ENCODE data around the gene KRT86. TPM values are rescaled to one million over a fixed set of nuclear protein-coding genes. Genes with fewer than 3 reads are reported as not detected.

Gene KRT86
- polyA plus RNA-seq, 1 of the 3 experiments (the other 2 are of a cell fraction): 0.56 TPM

DNA sequence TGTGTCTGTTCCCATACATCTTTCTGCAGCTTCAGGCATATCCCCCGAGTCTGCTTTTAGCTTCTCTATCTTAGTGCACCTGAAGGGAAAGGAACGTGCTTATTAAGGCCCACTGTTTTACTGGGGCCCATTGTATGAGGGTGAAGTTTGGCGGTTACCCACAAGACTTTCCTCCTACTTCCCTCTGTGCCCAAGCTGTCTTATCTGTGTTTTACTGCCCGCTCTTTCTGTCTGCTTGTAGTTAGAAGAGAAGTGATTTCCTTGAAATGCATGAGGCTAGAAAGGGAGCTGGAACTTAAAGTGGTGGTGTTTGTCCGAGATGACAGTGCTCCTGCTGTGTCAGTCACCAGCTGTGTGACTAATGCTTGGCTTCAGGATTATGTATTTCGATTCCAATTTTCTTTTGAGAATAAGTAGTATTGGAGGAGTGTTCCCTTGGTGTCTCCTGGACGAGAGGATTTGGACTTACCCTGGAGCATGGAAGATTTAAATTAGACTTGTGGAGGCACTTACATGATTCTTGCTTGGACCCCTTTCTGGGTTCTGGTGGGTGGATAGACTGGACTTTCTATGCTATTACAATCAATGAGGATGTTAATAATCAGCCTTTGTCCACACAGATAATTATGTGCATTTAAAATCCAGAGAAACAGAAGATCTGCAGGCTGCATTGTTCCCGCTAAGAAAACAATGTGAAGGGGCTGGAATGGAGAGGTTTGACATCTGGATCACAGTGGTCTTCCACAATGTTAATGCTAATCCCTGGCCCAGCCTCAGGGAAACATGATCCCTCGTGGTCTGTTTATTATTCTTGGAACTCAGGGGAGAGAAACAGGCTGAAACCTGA is 13.9 kb upstream of the KRT86 start:
- H3K9ac ChIP-seq: no peak overlapping the region
- TF ChIP-seq TCF12 (IDR thresholded peaks at IDR 0.05) (0 out of 2 replicates have a peak, but pooled peaks have one; percentile 12), FOXJ3 (CRISPR knock-in tag; IDR thresholded peaks at IDR 0.05) (no peak), SIN3A (IDR thresholded peaks at IDR 0.05; ENCODE audit: borderline replicate concordance, low read depth, low read length) (no peak), YY1 (IDR thresholded peaks at IDR 0.05; ENCODE audit: low read depth) (no peak), CHD2 (IDR thresholded peaks at IDR 0.05; ENCODE audit: low read length, partially characterized antibody) (no peak)
- TF ChIP-seq, protein P1, sequence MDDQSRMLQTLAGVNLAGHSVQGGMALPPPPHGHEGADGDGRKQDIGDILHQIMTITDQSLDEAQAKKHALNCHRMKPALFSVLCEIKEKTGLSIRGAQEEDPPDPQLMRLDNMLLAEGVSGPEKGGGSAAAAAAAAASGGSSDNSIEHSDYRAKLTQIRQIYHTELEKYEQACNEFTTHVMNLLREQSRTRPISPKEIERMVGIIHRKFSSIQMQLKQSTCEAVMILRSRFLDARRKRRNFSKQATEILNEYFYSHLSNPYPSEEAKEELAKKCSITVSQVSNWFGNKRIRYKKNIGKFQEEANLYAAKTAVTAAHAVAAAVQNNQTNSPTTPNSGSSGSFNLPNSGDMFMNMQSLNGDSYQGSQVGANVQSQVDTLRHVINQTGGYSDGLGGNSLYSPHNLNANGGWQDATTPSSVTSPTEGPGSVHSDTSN (IDR thresholded peaks at IDR 0.05): 0 out of 2 replicates have a peak, but pooled peaks have one; percentile 12
- H4K20me1 ChIP-seq (ENCODE audit: insufficient read depth): no peaks in the 10 kb centered on the region
- H3K4me2 ChIP-seq: peak overlapping the region; percentile 24; the same call in 1 of the 2 replicates
- peaks cover 3 to 16% of the 10 kb centered on the region in 2 experiments; a peak in 3 of 4 replicates for H3K4me1 ChIP-seq (ENCODE audit: control insufficient read depth in 1 of 2, insufficient read depth in 2 of 2, low read depth in 1 of 2, low read length in 1 of 2)
- ChIA-PET POLR2A (no interaction called here), CTCF (interaction anchor here (0.8 to 6.8 kb wide), 4 partner anchors 13 to 66 kb away, joined by 3 to 42 read pairs (median 11); no protein-coding TSS in a partner anchor)
- peaks cover 7% of the 10 kb centered on the region for H3F3A ChIP-seq (replicated peaks; ENCODE audit: insufficient read depth)
- no peaks in the 10 kb centered on the region for H3K36me3 ChIP-seq (replicated peaks in 1 of 2; ENCODE audit: control insufficient read depth in 1 of 2, insufficient read depth in 2 of 2, low read length in 1 of 2)
- no peaks in the 10 kb centered on the region for H3K27me3 ChIP-seq (ENCODE audit: insufficient read depth)
- H3K9me2 ChIP-seq: no peaks in the 10 kb centered on the region
- H3K27ac ChIP-seq (ENCODE audit: low read depth in 2 of 2, low read length in 1 of 2): peak overlapping the region in 1 of 2 experiments; percentile 21; a peak in 1 of 4 replicates
- DNase-seq: no peak
- WGBS (ENCODE audit: low lambda C conversion rate): 76% methylated on average over 9 of the region's 9 CpGs
- no peak overlapping the region for H2AFZ ChIP-seq (ENCODE audit: low read depth)
- no peak overlapping the region for H3K4me3 ChIP-seq (ENCODE audit: low read depth in 2 of 2, low read length in 1 of 2)
- no peaks in the 10 kb centered on the region for H3K79me2 ChIP-seq (ENCODE audit: insufficient read depth)
- no peaks in the 10 kb centered on the region for H3K9me3 ChIP-seq

DNA sequence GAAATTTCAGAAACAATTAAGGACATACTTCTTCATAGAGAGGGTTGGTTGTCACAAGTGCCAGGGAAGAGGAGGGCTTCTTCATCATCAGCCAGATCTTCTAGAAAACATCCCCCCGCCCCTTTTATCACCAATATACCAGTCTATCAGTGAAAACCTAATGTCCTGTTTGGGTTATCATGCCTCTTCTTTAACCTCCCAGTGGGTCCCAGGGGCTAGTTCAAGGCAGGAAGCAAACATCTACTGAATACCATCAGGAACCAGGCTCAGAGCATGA is 13.3 kb upstream of the KRT86 start:
- H3K4me2 ChIP-seq: peak overlapping the region; percentile 24; the same call in 1 of the 2 replicates
- no peaks in the 10 kb centered on the region for H3K27me3 ChIP-seq (ENCODE audit: insufficient read depth)
- H3K4me1 ChIP-seq (ENCODE audit: control insufficient read depth in 1 of 2, insufficient read depth in 2 of 2, low read depth in 1 of 2, low read length in 1 of 2): peaks cover 3 to 16% of the 10 kb centered on the region in 2 experiments; a peak in 3 of 4 replicates
- TF ChIP-seq JUND (IDR thresholded peaks at IDR 0.05) (no peak), TEAD4 (IDR thresholded peaks at IDR 0.05; ENCODE audit: borderline replicate concordance, insufficient read depth) (no peak), TCF12 (IDR thresholded peaks at IDR 0.05) (no peak)
- WGBS (ENCODE audit: low lambda C conversion rate): 82% methylated on average over 1 of the region's 1 CpG
- ChIA-PET POLR2A (no interaction called here), CTCF (interaction anchor here (6.8 kb wide), 1 partner anchor 65 kb away, joined by 42 read pairs; no protein-coding TSS in a partner anchor)
- H3K4me3 ChIP-seq (ENCODE audit: low read depth in 2 of 2, low read length in 1 of 2): no peak overlapping the region
- no peaks in the 10 kb centered on the region for H3K79me2 ChIP-seq (ENCODE audit: insufficient read depth)
- no peaks in the 10 kb centered on the region for H3K36me3 ChIP-seq (replicated peaks in 1 of 2; ENCODE audit: control insufficient read depth in 1 of 2, insufficient read depth in 2 of 2, low read length in 1 of 2)
- no peaks in the 10 kb centered on the region for H4K20me1 ChIP-seq (ENCODE audit: insufficient read depth)
- no peak overlapping the region for H2AFZ ChIP-seq (ENCODE audit: low read depth)
- no peak for DNase-seq
- H3K9me3 ChIP-seq: no peaks in the 10 kb centered on the region
- no peaks in the 10 kb centered on the region for H3K9me2 ChIP-seq
- no peak overlapping the region; a peak in 1 of 4 replicates for H3K27ac ChIP-seq (ENCODE audit: low read depth in 2 of 2, low read length in 1 of 2)
- no peak overlapping the region for H3K9ac ChIP-seq
- peaks cover 7% of the 10 kb centered on the region for H3F3A ChIP-seq (replicated peaks; ENCODE audit: insufficient read depth)

DNA sequence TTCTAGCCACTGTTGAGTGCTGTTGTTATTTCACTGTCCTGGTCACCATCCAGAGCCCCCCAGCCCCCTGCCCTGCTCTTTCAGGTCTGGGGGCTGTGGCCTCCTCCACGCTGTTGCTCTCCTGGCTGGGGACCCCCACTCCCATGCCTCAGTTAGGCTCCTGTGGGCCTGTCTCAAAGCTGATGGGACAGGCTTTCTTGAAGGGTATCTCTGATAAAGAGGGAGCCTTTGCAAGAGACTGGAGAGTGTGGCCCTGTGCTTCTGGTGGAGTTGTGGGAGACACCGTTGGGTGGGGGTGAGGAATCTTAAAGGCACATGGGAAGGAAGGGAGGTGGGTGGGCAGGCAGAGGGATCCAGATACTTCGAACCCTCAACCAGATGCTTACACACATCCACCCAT is 12.2 kb upstream of the KRT86 start:
- no peak overlapping the region for H3K27ac ChIP-seq (ENCODE audit: low read depth in 2 of 2, low read length in 1 of 2)
- H2AFZ ChIP-seq (ENCODE audit: low read depth): no peak overlapping the region
- H3F3A ChIP-seq (replicated peaks; ENCODE audit: insufficient read depth): peaks cover 7% of the 10 kb centered on the region
- H3K27me3 ChIP-seq (ENCODE audit: insufficient read depth): no peaks in the 10 kb centered on the region
- H3K9me2 ChIP-seq: no peaks in the 10 kb centered on the region
- H3K4me3 ChIP-seq (ENCODE audit: low read depth in 2 of 2, low read length in 1 of 2): no peak overlapping the region
- no peaks in the 10 kb centered on the region for H3K9me3 ChIP-seq
- H4K20me1 ChIP-seq (ENCODE audit: insufficient read depth): no peaks in the 10 kb centered on the region
- ChIA-PET POLR2A (no interaction called here), CTCF (interaction anchor here (8.9 kb wide), 1 partner anchor 16 kb away, joined by 80 read pairs; the partner anchor contains the start of gene KRT86)
- TF ChIP-seq, protein P2, sequence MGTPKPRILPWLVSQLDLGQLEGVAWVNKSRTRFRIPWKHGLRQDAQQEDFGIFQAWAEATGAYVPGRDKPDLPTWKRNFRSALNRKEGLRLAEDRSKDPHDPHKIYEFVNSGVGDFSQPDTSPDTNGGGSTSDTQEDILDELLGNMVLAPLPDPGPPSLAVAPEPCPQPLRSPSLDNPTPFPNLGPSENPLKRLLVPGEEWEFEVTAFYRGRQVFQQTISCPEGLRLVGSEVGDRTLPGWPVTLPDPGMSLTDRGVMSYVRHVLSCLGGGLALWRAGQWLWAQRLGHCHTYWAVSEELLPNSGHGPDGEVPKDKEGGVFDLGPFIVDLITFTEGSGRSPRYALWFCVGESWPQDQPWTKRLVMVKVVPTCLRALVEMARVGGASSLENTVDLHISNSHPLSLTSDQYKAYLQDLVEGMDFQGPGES (IDR thresholded peaks at IDR 0.05; ENCODE audit: low read depth, low read length): no peak
- TF ChIP-seq, protein P3, sequence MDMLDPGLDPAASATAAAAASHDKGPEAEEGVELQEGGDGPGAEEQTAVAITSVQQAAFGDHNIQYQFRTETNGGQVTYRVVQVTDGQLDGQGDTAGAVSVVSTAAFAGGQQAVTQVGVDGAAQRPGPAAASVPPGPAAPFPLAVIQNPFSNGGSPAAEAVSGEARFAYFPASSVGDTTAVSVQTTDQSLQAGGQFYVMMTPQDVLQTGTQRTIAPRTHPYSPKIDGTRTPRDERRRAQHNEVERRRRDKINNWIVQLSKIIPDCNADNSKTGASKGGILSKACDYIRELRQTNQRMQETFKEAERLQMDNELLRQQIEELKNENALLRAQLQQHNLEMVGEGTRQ (IDR thresholded peaks at IDR 0.05; ENCODE audit: borderline replicate concordance, low read depth, low read length): no peak
- TF ChIP-seq MEF2A (IDR thresholded peaks at IDR 0.05; ENCODE audit: borderline replicate concordance, low read depth) (no peak), SMC3 (IDR thresholded peaks at IDR 0.05; ENCODE audit: low read depth, low read length) (no peak), JUND (IDR thresholded peaks at IDR 0.05) (no peak), GATA2 (CRISPR knock-in tag; IDR thresholded peaks at IDR 0.05) (no peak), FOXJ3 (CRISPR knock-in tag; IDR thresholded peaks at IDR 0.05) (no peak)
- TF ChIP-seq, protein P4, sequence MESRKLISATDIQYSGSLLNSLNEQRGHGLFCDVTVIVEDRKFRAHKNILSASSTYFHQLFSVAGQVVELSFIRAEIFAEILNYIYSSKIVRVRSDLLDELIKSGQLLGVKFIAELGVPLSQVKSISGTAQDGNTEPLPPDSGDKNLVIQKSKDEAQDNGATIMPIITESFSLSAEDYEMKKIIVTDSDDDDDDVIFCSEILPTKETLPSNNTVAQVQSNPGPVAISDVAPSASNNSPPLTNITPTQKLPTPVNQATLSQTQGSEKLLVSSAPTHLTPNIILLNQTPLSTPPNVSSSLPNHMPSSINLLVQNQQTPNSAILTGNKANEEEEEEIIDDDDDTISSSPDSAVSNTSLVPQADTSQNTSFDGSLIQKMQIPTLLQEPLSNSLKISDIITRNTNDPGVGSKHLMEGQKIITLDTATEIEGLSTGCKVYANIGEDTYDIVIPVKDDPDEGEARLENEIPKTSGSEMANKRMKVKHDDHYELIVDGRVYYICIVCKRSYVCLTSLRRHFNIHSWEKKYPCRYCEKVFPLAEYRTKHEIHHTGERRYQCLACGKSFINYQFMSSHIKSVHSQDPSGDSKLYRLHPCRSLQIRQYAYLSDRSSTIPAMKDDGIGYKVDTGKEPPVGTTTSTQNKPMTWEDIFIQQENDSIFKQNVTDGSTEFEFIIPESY (IDR thresholded peaks at IDR 0.05; ENCODE audit: borderline replicate concordance, low read depth): no peak
- no peaks in the 10 kb centered on the region for H3K79me2 ChIP-seq (ENCODE audit: insufficient read depth)
- WGBS (ENCODE audit: low lambda C conversion rate): 78% methylated on average over 2 of the region's 3 CpGs
- peaks cover 3 to 16% of the 10 kb centered on the region in 2 experiments; a peak in 3 of 4 replicates for H3K4me1 ChIP-seq (ENCODE audit: control insufficient read depth in 1 of 2, insufficient read depth in 2 of 2, low read depth in 1 of 2, low read length in 1 of 2)
- no peak overlapping the region for H3K9ac ChIP-seq
- H3K36me3 ChIP-seq (replicated peaks in 1 of 2; ENCODE audit: control insufficient read depth in 1 of 2, insufficient read depth in 2 of 2, low read length in 1 of 2): no peaks in the 10 kb centered on the region
- no peak overlapping the region for H3K4me2 ChIP-seq
- DNase-seq: no peak
